ENCODE results near the gene NUMA1. TPM values are rescaled to one million over a fixed set of nuclear protein-coding genes. Genes with fewer than 3 reads are reported as not detected.

NUMA1 gene
- total RNA-seq, 3 donors from 2014 or later (not counting 1 experiment from before 2014, with no cell fraction given), result 261 to 290 (median 262) TPM

DNA sequence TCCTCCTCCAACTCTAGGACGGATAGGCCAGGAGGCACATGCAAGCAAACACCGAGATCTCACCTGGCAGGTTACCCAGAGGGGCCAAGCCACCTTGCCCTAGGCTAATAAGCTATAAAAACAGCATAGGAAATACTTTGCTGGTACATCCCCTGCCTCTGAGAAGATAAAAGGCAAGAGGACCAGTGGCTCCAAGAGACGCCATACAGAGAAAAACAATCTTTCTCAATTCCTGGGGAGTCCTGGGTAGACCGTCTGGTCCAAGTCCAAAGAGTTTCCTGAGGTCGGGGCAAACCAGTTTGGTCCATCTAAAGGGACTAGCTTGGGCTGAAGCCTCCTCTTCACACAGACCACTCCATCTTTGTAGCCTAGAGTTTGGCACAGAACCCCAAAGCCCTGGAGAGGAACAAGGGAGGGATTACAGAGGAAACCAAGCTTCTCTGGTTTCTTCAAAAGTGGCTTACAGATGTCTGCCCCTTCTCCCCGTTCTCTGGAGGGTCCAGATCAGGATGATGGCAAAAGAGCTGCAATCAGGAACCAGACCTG, 40.4 kb downstream of the NUMA1 start:
- Histone ChIP-seq H3K36me3 (ENCODE audit: control insufficient read depth, insufficient read depth, low read length) (peaks cover 7% of the 10 kb centered on the region), H3K4me3 (ENCODE audit: low read length) (peak overlapping the region; percentile 87), H3K4me1 (ENCODE audit: control insufficient read depth, insufficient read depth, low read length) (peaks cover 60% of the 10 kb centered on the region), H3K27ac (ENCODE audit: low read length) (peak overlapping the region; percentile 88), H3K9me3 (ENCODE audit: control insufficient read depth, insufficient read depth, low read length) (no peaks in the 10 kb centered on the region), H3K27me3 (ENCODE audit: control insufficient read depth, insufficient read depth, low read length) (no peaks in the 10 kb centered on the region)
- H3K36me3 Mint-ChIP-seq, result no peaks in the 10 kb centered on the region
- H3K9me3 Mint-ChIP-seq, result no peaks in the 10 kb centered on the region
- H3K4me1 Mint-ChIP-seq, result peaks cover 16 to 36% of the 10 kb centered on the region in 2 donors
- H3K4me3 Mint-ChIP-seq, result no peak overlapping the region
- WGBS (ENCODE audit: insufficient coverage), result 23% methylated on average over 6 of the region's 6 CpGs
- DNase-seq (no peak), ATAC-seq (no peak)
- TF ChIP-seq, protein P1, sequence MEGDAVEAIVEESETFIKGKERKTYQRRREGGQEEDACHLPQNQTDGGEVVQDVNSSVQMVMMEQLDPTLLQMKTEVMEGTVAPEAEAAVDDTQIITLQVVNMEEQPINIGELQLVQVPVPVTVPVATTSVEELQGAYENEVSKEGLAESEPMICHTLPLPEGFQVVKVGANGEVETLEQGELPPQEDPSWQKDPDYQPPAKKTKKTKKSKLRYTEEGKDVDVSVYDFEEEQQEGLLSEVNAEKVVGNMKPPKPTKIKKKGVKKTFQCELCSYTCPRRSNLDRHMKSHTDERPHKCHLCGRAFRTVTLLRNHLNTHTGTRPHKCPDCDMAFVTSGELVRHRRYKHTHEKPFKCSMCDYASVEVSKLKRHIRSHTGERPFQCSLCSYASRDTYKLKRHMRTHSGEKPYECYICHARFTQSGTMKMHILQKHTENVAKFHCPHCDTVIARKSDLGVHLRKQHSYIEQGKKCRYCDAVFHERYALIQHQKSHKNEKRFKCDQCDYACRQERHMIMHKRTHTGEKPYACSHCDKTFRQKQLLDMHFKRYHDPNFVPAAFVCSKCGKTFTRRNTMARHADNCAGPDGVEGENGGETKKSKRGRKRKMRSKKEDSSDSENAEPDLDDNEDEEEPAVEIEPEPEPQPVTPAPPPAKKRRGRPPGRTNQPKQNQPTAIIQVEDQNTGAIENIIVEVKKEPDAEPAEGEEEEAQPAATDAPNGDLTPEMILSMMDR (IDR thresholded peaks at IDR 0.05), result no peak
- intact Hi-C loops (cut with micrococcal nuclease), result loop anchor here (2.0 kb wide), 1 partner anchor 73 kb away; the partner anchor contains the start of gene ANAPC15
- H3K27me3 Mint-ChIP-seq (ENCODE audit: low read depth in 2 of 2), result no peaks in the 10 kb centered on the region
- no peak overlapping the region for H3K27ac Mint-ChIP-seq

DNA sequence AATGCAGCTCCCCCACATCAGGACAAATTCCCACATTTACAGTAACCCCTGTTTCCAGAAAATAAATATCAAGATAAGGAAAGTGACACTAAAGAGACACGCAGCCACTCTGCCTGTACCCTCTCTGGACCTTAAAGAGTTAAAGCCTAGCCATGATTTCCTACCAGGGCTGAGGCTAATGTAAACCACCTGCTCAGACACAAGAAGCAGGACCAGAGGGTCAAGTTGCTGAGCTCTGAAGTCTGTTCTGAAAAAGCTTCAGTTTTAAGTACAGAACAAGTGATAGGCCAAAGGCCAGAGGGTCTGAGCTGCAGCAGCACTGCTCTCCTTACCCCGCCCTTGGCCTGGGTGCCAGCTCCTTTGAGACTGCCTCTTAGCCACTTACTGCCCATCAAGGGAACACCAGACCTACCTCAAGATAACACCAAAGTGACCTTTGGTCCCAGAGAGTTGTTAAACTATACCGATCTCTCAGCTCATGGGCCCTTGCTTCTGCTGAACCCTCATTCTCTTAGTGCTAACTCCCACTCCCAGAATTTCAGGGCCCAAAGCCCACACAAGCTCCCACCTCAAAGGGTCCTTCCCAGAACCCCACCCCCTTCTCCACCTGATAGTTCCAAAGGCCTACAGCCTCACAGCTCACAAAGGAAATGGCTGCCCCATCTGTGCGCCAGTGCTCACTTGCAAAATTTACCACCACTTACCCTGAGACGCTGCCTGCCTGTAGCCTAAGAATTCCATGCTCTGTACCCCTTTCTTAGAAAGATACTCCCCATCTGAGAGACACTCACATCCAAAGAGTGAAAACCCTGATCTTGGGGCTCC, 41.1 kb downstream of the NUMA1 start:
- peak in 1 of 2 donors; percentile 35 for DNase-seq
- no peaks in the 10 kb centered on the region for H3K36me3 Mint-ChIP-seq
- WGBS (ENCODE audit: insufficient coverage), result 54% methylated on average over 5 of the region's 5 CpGs

DNA sequence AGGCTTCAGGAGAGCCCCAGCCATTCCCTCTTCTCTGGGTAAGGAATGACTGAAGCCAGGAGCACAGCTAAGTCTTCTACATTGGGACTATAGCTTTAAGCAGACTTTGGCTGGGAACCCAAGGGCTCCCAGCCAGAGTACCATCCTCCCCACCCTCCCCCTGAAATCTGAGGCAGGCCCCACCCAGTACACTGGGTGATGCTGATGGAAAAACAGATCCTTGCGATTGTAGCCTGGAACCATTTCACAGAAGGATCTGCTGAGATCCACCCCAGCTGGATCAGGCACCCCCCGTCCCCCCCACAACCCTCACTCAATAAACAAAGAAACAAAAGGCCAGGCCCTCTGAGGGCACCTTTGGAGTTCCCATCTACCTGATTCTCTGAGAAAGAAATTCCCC, 41.9 kb downstream of the NUMA1 start:
- 57% methylated on average over 2 of the region's 2 CpGs for WGBS (ENCODE audit: insufficient coverage)

More for the DNA sequence above, 41.1 kb downstream of the NUMA1 start:
- H3K36me3 ChIP-seq (ENCODE audit: control insufficient read depth, insufficient read depth, low read length), result peaks cover 11% of the 10 kb centered on the region
- H3K9me3 ChIP-seq (ENCODE audit: control insufficient read depth, insufficient read depth, low read length), result no peaks in the 10 kb centered on the region
- peak overlapping the region; percentile 88 for H3K27ac ChIP-seq (ENCODE audit: low read length)
- intact Hi-C loops (cut with micrococcal nuclease), result no loop called here
- TF ChIP-seq, protein P1 (IDR thresholded peaks at IDR 0.05), result no peak
- H3K4me1 Mint-ChIP-seq, result peaks cover 16 to 35% of the 10 kb centered on the region in 2 donors
- no peak overlapping the region for H3K4me3 Mint-ChIP-seq
- H3K27me3 Mint-ChIP-seq (ENCODE audit: low read depth in 2 of 2), result no peaks in the 10 kb centered on the region
- H3K27me3 ChIP-seq (ENCODE audit: control insufficient read depth, insufficient read depth, low read length), result no peaks in the 10 kb centered on the region
- H3K27ac Mint-ChIP-seq, result no peak overlapping the region
- H3K9me3 Mint-ChIP-seq, result no peaks in the 10 kb centered on the region
- H3K4me3 ChIP-seq (ENCODE audit: low read length), result peak overlapping the region; percentile 87
- H3K4me1 ChIP-seq (ENCODE audit: control insufficient read depth, insufficient read depth, low read length), result peaks cover 60% of the 10 kb centered on the region
- ATAC-seq, result no peak

More for the DNA sequence above, 41.9 kb downstream of the NUMA1 start:
- TF ChIP-seq, protein P1 (IDR thresholded peaks at IDR 0.05), result no peak
- Histone ChIP-seq H3K4me3 (ENCODE audit: low read length) (no peak overlapping the region), H3K9me3 (ENCODE audit: control insufficient read depth, insufficient read depth, low read length) (no peaks in the 10 kb centered on the region), H3K4me1 (ENCODE audit: control insufficient read depth, insufficient read depth, low read length) (peaks cover 60% of the 10 kb centered on the region), H3K27ac (ENCODE audit: low read length) (peak overlapping the region; percentile 88), H3K36me3 (ENCODE audit: control insufficient read depth, insufficient read depth, low read length) (peaks cover 18% of the 10 kb centered on the region), H3K27me3 (ENCODE audit: control insufficient read depth, insufficient read depth, low read length) (no peaks in the 10 kb centered on the region)
- ATAC-seq, result no peak
- H3K36me3 Mint-ChIP-seq, result no peaks in the 10 kb centered on the region
- H3K4me1 Mint-ChIP-seq, result peaks cover 16 to 35% of the 10 kb centered on the region in 2 donors
- no peak for DNase-seq
- H3K9me3 Mint-ChIP-seq, result no peaks in the 10 kb centered on the region
- H3K27me3 Mint-ChIP-seq (ENCODE audit: low read depth in 2 of 2), result no peaks in the 10 kb centered on the region
- intact Hi-C loops (cut with micrococcal nuclease), result no loop called here
- H3K27ac Mint-ChIP-seq, result no peak overlapping the region
- H3K4me3 Mint-ChIP-seq, result no peak overlapping the region
